Ishikawa (cell line): Measurements from ENCODE around the gene SLC49A4.

Source experiments
- CREB1 ChIP-seq: IDR thresholded peaks from 2 replicates; pipeline ENCODE4 v1.6.1; 2012; ENCODE audit warnings: low read depth
- EP300 ChIP-seq: IDR thresholded peaks from 2 replicates; pipeline ENCODE4 v1.6.1; 2012; ENCODE audit warnings: borderline replicate concordance
- MAX ChIP-seq: IDR thresholded peaks from 2 replicates; pipeline ENCODE4 v1.6.1; 2012
- REST ChIP-seq: IDR thresholded peaks from 2 replicates; pipeline ENCODE4 v1.6.1; 2012; ENCODE audit warnings: low read depth, mild to moderate bottlenecking
- TAF1 ChIP-seq: IDR thresholded peaks from 2 replicates; pipeline ENCODE4 v1.6.1; 2012; ENCODE audit warnings: low read depth, mild to moderate bottlenecking
- TCF12 ChIP-seq: IDR thresholded peaks from 2 replicates; pipeline ENCODE4 v1.6.1; 2012; ENCODE audit warnings: low read depth
- YY1 ChIP-seq: IDR thresholded peaks from 2 replicates; pipeline ENCODE4 v1.6.1; 2012; ENCODE audit warnings: low read depth

DNA sequence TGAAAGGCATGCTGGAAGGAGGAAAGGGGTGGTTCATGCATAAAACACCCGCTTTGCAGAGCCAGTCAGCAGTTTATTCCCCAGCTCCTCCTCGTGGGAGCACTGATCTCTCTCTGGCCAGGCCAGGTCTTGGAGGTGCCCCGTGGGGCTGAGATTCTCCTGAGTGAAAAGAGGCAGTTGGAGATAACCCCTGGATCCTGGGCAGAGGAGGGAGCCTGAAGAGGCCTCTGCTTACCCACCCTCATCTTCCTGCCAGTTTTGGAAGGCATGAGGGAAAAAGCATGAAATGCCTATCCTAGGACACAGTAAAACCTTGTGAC lies 124.4 kb downstream of the SLC49A4 start:
- TF ChIP-seq EP300: no peak
- no peak for TF ChIP-seq TAF1
- TF ChIP-seq CREB1: no peak
- no peak for TF ChIP-seq MAX
- TF ChIP-seq TCF12: no peak
- TF ChIP-seq REST: no peak; the same call in 1 of the 2 replicates
- no peak for TF ChIP-seq YY1
